Neuronal stem cell (in vitro differentiated cells): Measurements from ENCODE around the gene CD79B.

Experiments used
- DNase-seq: peaks from one replicate; pipeline ENCODE4 v3.0.0-alpha.2; 2013; ENCODE audit warnings: low spot score
- H2AFZ ChIP-seq: one replicate; pipeline ENCODE4 v1.6.1; 2013; ENCODE audit warnings: mild to moderate bottlenecking, low read length, inconsistent platforms
- H2AK5ac ChIP-seq: 2 replicates; pipeline ENCODE4 v1.6.1; 2013; ENCODE audit warnings: low read depth, mild to moderate bottlenecking, inconsistent platforms, low read length, moderate library complexity, mixed read lengths
- H2BK120ac ChIP-seq: 2 replicates; pipeline ENCODE4 v1.6.1; 2013; ENCODE audit warnings: low read depth, mild to moderate bottlenecking, inconsistent platforms, low read length, moderate library complexity, mixed read lengths
- H2BK12ac ChIP-seq: one replicate; pipeline ENCODE4 v1.6.1; 2013; ENCODE audit warnings: low read length, inconsistent platforms
- H2BK15ac ChIP-seq: 2 replicates; pipeline ENCODE4 v1.6.1; 2013; ENCODE audit warnings: mild to moderate bottlenecking, low read length, inconsistent platforms, mixed read lengths
- H2BK5ac ChIP-seq: one replicate; pipeline ENCODE4 v1.6.1; 2013; ENCODE audit warnings: inconsistent platforms, mild to moderate bottlenecking, low read length, moderate library complexity
- H3K14ac ChIP-seq: one replicate; pipeline ENCODE4 v1.6.1; 2013; ENCODE audit warnings: low read length, inconsistent platforms
- H3K18ac ChIP-seq: 2 replicates; pipeline ENCODE4 v1.6.1; 2013; ENCODE audit warnings: low read length, inconsistent platforms
- H3K23ac ChIP-seq: 2 replicates; pipeline ENCODE4 v1.6.1; 2013; ENCODE audit warnings: low read depth, mild to moderate bottlenecking, mixed read lengths, low read length, inconsistent platforms; ENCODE audit not compliant: poor library complexity
- H3K27ac ChIP-seq: replicated peaks from 3 replicates; pipeline ENCODE4 v1.5.1; 2013; ENCODE audit warnings: low read length, inconsistent platforms
- H3K27me3 ChIP-seq, 3 experiments: 2 replicates each; pipeline ENCODE4 v1.6.1; 2013; ENCODE audit warnings: low read length in 3 of 3, mild to moderate bottlenecking in 2 of 3, inconsistent platforms in 1 of 3, low read depth in 1 of 3, mixed read lengths in 1 of 3, moderate library complexity in 1 of 3; ENCODE audit not compliant: control insufficient read depth in 3 of 3, insufficient read depth in 3 of 3
- H3K36me3 ChIP-seq, 2 donors: replicated peaks in 1 of 2; 2 replicates each; pipeline ENCODE4 v1.6.1; 2013; ENCODE audit warnings: low read length in 2 of 2; ENCODE audit not compliant: control insufficient read depth in 2 of 2, insufficient read depth in 2 of 2
- H3K4ac ChIP-seq: 2 replicates; pipeline ENCODE4 v1.6.1; 2013; ENCODE audit warnings: inconsistent platforms, mild to moderate bottlenecking, low read length, moderate library complexity
- H3K4me1 ChIP-seq, 2 donors: 1 replicate in 1 of 2; 2 replicates in 1 of 2; pipeline ENCODE4 v1.6.1; 2013; ENCODE audit warnings: low read length in 2 of 2, low read depth in 1 of 2; ENCODE audit not compliant: control insufficient read depth in 2 of 2, insufficient read depth in 1 of 2
- H3K4me2 ChIP-seq: one replicate; pipeline ENCODE4 v1.6.1; 2013; ENCODE audit warnings: mild to moderate bottlenecking, low read length, inconsistent platforms; ENCODE audit not compliant: insufficient read depth, poor library complexity, severe bottlenecking
- H3K4me3 ChIP-seq, 2 donors: 2 replicates each; pipeline ENCODE4 v1.5.1; 2013; ENCODE audit warnings: low read length in 2 of 2, mild to moderate bottlenecking in 2 of 2, inconsistent platforms in 1 of 2, moderate library complexity in 1 of 2
- H3K79me1 ChIP-seq: one replicate; pipeline ENCODE4 v1.6.1; 2013; ENCODE audit warnings: low read depth, mild to moderate bottlenecking, inconsistent platforms, low read length, moderate library complexity
- H3K9ac ChIP-seq: one replicate; pipeline ENCODE4 v1.6.1; 2013; ENCODE audit warnings: mild to moderate bottlenecking, low read depth, low read length, inconsistent platforms; ENCODE audit not compliant: poor library complexity
- H3K9me3 ChIP-seq, 2 donors: replicated peaks in 1 of 2; 2 replicates each; pipeline versions ENCODE3 to v1.6.1; 2013; ENCODE audit warnings: low read length in 2 of 2, mild to moderate bottlenecking in 2 of 2, inconsistent platforms in 1 of 2, low read depth in 1 of 2, mixed read lengths in 1 of 2, moderate library complexity in 1 of 2; ENCODE audit not compliant: control insufficient read depth in 2 of 2, insufficient read depth in 1 of 2
- H4K8ac ChIP-seq: one replicate; pipeline ENCODE4 v1.6.1; 2013; ENCODE audit warnings: low read depth, mild to moderate bottlenecking, inconsistent platforms, low read length, moderate library complexity
- H4K91ac ChIP-seq: one replicate; pipeline ENCODE4 v1.6.1; 2013; ENCODE audit warnings: low read length, low read depth, mild to moderate bottlenecking, inconsistent platforms; ENCODE audit not compliant: poor library complexity
- WGBS, 2 donors: extraction: QIAGEN DNeasy Blood & Tissue Kit; methylation state at CpG; one replicate each; pipeline ENCODE4 v1.1.7; 2013; ENCODE audit warnings: missing lambda C conversion rate in 2 of 2, mixed read lengths in 1 of 2; ENCODE audit not compliant: insufficient read length in 2 of 2, insufficient replicate concordance in 1 of 2; ENCODE audit errors: extremely low coverage in 2 of 2; 5-methylcytosine and 5-hydroxymethylcytosine counted together

The CD79B gene

DNA sequence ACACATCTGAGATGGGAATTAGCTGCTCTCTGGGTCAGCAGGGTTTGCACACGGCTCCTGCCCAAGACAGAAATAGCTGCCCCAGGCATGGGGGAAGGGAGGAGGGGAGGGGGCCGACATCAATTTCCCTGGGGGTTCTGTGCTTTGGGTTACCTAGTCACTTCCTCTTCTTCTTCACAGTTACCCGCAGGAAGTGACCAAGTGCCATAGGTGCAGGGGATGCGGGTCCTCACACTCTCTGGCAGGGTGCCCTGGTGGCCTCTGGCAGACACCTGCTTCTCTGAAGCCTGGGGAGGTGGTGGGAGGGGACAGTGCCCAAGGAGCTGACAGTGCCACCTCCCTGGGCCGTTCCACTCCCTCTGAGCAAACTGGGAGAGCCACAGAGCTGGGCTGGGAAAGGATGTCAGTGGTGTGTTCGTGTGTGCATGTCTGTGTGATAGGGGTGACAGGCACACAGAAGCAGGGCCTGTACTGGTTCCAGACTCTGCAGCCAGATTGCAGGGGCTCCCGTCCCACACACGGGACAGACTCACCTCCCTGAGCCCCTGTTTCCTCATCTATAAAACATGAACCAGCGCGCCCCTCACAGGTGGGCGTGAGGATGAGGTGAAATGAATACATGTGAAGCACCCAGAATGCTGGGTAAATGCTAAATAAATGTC is 22.4 kb upstream of the CD79B start:
- no CpG with 5 or more reads among the region's 11 CpGs for WGBS, 2 donors
- Histone ChIP-seq H2AFZ (no peak overlapping the region), H3K14ac (peak overlapping the region; percentile 57), H3K18ac (peak overlapping the region; percentile 18), H3K36me3 (no peaks in the 10 kb centered on the region), H3K23ac (peak overlapping the region; percentile 27), H3K79me1 (no peaks in the 10 kb centered on the region), H3K27me3 (peaks cover 0 to 3% (median 0%) of the 10 kb centered on the region in 3 experiments), H3K4me2 (no peak overlapping the region), H3K4me3 (no peak overlapping the region), H3K4ac (no peak overlapping the region), H4K91ac (no peak overlapping the region), H4K8ac (no peak overlapping the region), H3K9ac (no peak overlapping the region), H2AK5ac (no peak overlapping the region), H2BK15ac (peak overlapping the region; percentile 72), H3K9me3 (no peaks in the 10 kb centered on the region), H2BK5ac (no peak overlapping the region), H3K4me1 (peaks cover 0 to 3% of the 10 kb centered on the region in 2 donors), H3K27ac (no peak overlapping the region), H2BK12ac (no peak overlapping the region), H2BK120ac (no peak overlapping the region)
- DNase-seq, result no peak

- Histone ChIP-seq H3K36me3 (no peaks in the 10 kb centered on the region), H3K9me3 (peaks cover 0 to 1% of the 10 kb centered on the region in 2 donors), H3K4ac (no peak overlapping the region), H2BK12ac (no peak overlapping the region), H2AFZ (no peak overlapping the region), H3K79me1 (no peaks in the 10 kb centered on the region), H2BK5ac (no peak overlapping the region), H3K4me2 (no peak overlapping the region), H3K27ac (no peak overlapping the region), H2AK5ac (peak overlapping the region; percentile 65), H3K4me1 (peaks cover 0 to 2% of the 10 kb centered on the region in 2 donors), H3K14ac (no peak overlapping the region), H3K9ac (no peak overlapping the region), H2BK120ac (no peak overlapping the region), H3K18ac (peak overlapping the region; percentile 29), H3K4me3 (no peak overlapping the region), H4K91ac (no peak overlapping the region), H3K23ac (peak overlapping the region; percentile 56), H4K8ac (no peak overlapping the region), H3K27me3 (peaks cover 0 to 5% (median 0%) of the 10 kb centered on the region in 3 experiments), H2BK15ac (no peak overlapping the region)
- DNase-seq, result no peak
- no CpG with 5 or more reads among the region's 29 CpGs for WGBS, 2 donors
These were observed 19.1 kb upstream of the CD79B start for GRCh38 chr17:63950940-63951907.

- Histone ChIP-seq H3K36me3 (no peaks in the 10 kb centered on the region), H2AFZ (no peak overlapping the region), H2AK5ac (peak overlapping the region; percentile 7), H2BK120ac (no peak overlapping the region), H4K8ac (no peak overlapping the region), H3K27me3 (peaks cover 0 to 5% (median 0%) of the 10 kb centered on the region in 3 experiments), H3K4me3 (no peak overlapping the region), H3K9me3 (peaks cover 0 to 1% of the 10 kb centered on the region in 2 donors), H3K27ac (no peak overlapping the region), H3K4me1 (peaks cover 0 to 2% of the 10 kb centered on the region in 2 donors), H3K4me2 (no peak overlapping the region), H3K79me1 (no peaks in the 10 kb centered on the region), H3K9ac (no peak overlapping the region), H3K23ac (no peak overlapping the region), H2BK5ac (no peak overlapping the region), H3K4ac (no peak overlapping the region), H2BK12ac (no peak overlapping the region), H4K91ac (no peak overlapping the region), H3K14ac (no peak overlapping the region), H2BK15ac (peak overlapping the region; percentile 75), H3K18ac (peak overlapping the region; percentile 27)
- no peak for DNase-seq
- WGBS, 2 donors, result no CpG with 5 or more reads among the region's 18 CpGs
These were observed 17.6 kb upstream of the CD79B start for GRCh38 chr17:63949576-63950250.
